Osteoblast (primary cell): Measurements from ENCODE around the gene PRRX1. TPM values are rescaled to one million over a fixed set of nuclear protein-coding genes. Genes with fewer than 3 reads are reported as not detected.

ENCODE experiments used
- DNase-seq: peaks from one replicate; pipeline ENCODE4 v3.0.0; 2011; ENCODE audit warnings: low spot score, mixed read lengths; ENCODE audit not compliant: insufficient read length; ENCODE audit errors: missing footprints
- H2AFZ ChIP-seq: 2 replicates; pipeline ENCODE4 v1.6.0; 2011; ENCODE audit warnings: mild to moderate bottlenecking, low read length
- H3K27ac ChIP-seq: 2 replicates; pipeline ENCODE4 v1.5.1; 2011; ENCODE audit warnings: mild to moderate bottlenecking, low read depth, low read length, moderate library complexity
- H3K27me3 ChIP-seq: 2 replicates; pipeline ENCODE4 v1.6.0; 2012; ENCODE audit warnings: mild to moderate bottlenecking, control low read depth, inconsistent platforms, low read length, moderate library complexity; ENCODE audit not compliant: insufficient read depth
- H3K36me3 ChIP-seq: 2 replicates; pipeline ENCODE4 v1.5.1; 2011; ENCODE audit warnings: mild to moderate bottlenecking, low read length, control low read depth, moderate library complexity; ENCODE audit not compliant: insufficient read depth
- H3K4me1 ChIP-seq: 2 replicates; pipeline ENCODE4 v1.5.1; 2011; ENCODE audit warnings: mild to moderate bottlenecking, low read length, control low read depth, moderate library complexity; ENCODE audit not compliant: insufficient read depth
- H3K4me2 ChIP-seq: 2 replicates; pipeline ENCODE4 v1.6.0; 2011; ENCODE audit warnings: mild to moderate bottlenecking, low read length; ENCODE audit not compliant: insufficient read depth
- H3K4me3 ChIP-seq: fragments of 200-600 bp; sonication (generic); 3 replicates; pipeline ENCODE4 v1.5.1; 2012; ENCODE audit warnings: mild to moderate bottlenecking, low read length, inconsistent platforms; ENCODE audit not compliant: insufficient read depth
- H3K79me2 ChIP-seq: 2 replicates; pipeline ENCODE4 v1.6.0; 2012; ENCODE audit warnings: mild to moderate bottlenecking, low read length, control low read depth, inconsistent platforms; ENCODE audit not compliant: insufficient read depth
- H3K9me3 ChIP-seq: 2 replicates; pipeline ENCODE4 v1.5.1; 2011; ENCODE audit warnings: low read depth, low read length, control low read depth
- H4K20me1 ChIP-seq: 2 replicates; pipeline ENCODE4 v1.6.0; 2012; ENCODE audit warnings: mild to moderate bottlenecking, low read length, control low read depth; ENCODE audit not compliant: insufficient read depth
- total RNA-seq: library from RNA; depleted of rRNA; stranded (reverse); fragments of >200 nt; gene quantifications from 2 replicates; pipeline ENCODE4 v1.2.3, GENCODE V29; 2012
- TF ChIP-seq, protein P1 (sequence below): IDR thresholded peaks from 2 replicates; pipeline ENCODE4 v1.5.1; 2011; ENCODE audit warnings: mild to moderate bottlenecking, low read depth, low read length, moderate library complexity; ENCODE audit errors: extremely low read depth

PRRX1 gene
- total RNA-seq, 1 donor: 307 TPM

DNA sequence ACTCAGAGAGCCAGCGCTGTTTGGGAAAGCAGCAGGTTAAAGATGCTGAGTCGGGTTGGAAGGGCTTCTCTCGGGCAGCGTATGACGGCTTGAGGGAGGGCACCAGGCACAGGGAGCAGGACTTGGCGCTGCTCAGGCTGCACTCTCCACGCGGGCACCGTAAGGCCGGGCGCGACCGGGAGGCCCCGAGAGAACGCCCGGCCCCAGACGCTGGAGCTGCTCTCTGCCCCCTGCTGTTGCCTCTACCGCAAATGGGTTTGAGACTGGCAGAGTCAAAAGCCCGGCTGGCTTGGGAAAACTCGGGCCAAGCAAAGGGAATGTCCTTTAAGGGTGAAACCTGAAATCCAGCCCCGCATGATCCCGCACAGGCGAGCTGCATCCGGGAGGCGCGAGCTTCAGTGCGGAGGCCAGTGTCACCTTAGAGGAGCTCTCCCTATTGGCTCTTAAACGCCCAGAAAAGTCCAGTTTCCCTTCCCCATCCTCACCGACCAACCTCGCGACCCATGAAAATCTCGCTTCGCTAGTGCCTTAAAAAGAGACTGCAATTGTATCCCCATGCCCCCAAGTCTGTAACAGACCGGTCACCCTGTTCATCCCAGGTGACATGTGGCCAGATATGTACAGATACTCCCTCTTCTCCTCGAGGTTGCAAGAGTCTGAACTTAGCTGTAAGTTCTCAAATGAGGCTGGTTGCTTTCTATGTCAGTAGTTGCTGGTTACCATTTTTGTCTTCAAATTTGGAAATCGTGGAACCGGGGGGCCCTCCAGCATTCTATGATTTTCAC lies 1.1 kb downstream of the PRRX1 start:
- Histone ChIP-seq H3K4me2 (peak overlapping the region; percentile 98), H3K36me3 (peaks cover 20% of the 10 kb centered on the region), H3K27me3 (no peaks in the 10 kb centered on the region), H2AFZ (peak overlapping the region; percentile 84), H3K27ac (peak overlapping the region; percentile 88), H3K4me1 (peaks cover 34% of the 10 kb centered on the region), H3K79me2 (peaks cover 67% of the 10 kb centered on the region), H3K4me3 (peak overlapping the region; percentile 100), H4K20me1 (no peaks in the 10 kb centered on the region), H3K9me3 (no peaks in the 10 kb centered on the region)
- DNase-seq: peak; percentile 89
- TF ChIP-seq, protein P1, sequence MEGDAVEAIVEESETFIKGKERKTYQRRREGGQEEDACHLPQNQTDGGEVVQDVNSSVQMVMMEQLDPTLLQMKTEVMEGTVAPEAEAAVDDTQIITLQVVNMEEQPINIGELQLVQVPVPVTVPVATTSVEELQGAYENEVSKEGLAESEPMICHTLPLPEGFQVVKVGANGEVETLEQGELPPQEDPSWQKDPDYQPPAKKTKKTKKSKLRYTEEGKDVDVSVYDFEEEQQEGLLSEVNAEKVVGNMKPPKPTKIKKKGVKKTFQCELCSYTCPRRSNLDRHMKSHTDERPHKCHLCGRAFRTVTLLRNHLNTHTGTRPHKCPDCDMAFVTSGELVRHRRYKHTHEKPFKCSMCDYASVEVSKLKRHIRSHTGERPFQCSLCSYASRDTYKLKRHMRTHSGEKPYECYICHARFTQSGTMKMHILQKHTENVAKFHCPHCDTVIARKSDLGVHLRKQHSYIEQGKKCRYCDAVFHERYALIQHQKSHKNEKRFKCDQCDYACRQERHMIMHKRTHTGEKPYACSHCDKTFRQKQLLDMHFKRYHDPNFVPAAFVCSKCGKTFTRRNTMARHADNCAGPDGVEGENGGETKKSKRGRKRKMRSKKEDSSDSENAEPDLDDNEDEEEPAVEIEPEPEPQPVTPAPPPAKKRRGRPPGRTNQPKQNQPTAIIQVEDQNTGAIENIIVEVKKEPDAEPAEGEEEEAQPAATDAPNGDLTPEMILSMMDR: peak; percentile 29

DNA sequence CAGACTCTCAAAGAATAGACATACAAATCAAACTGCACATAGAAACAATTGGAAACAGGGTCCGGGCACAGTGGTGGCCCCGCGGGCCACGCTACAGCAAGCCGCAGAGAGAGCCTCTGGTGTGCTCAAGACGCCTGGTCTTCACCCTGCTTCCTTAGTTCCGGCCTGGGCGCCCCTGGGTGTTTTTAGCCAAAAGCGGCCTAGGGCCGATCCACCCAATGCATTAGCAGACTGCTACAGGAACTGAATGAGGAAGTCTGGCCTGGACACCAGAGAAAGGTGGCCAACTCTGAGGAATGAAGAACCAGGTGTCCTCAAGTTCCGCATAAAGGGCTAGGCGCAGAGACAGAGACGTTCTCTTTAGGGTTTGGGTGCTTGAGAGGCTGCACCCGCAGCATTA lies 1.7 kb downstream of the PRRX1 start:
- TF ChIP-seq, protein P1: no peak
- Histone ChIP-seq H3K79me2 (peaks cover 73% of the 10 kb centered on the region), H3K36me3 (peaks cover 20% of the 10 kb centered on the region), H2AFZ (peak overlapping the region; percentile 84), H3K4me1 (peaks cover 40% of the 10 kb centered on the region), H3K9me3 (no peaks in the 10 kb centered on the region), H3K4me3 (peak overlapping the region; percentile 100), H3K27me3 (no peaks in the 10 kb centered on the region), H3K4me2 (peak overlapping the region; percentile 98), H4K20me1 (no peaks in the 10 kb centered on the region), H3K27ac (peak overlapping the region; percentile 88)
- no peak for DNase-seq

GRCh38 chr1:170666541-170667254 lies 2.8 kb downstream of the PRRX1 start:
- Histone ChIP-seq H3K27me3 (no peaks in the 10 kb centered on the region), H3K4me3 (peak overlapping the region; percentile 28), H3K9me3 (no peaks in the 10 kb centered on the region), H3K79me2 (peaks cover 84% of the 10 kb centered on the region), H3K4me1 (peaks cover 48% of the 10 kb centered on the region), H3K36me3 (peaks cover 23% of the 10 kb centered on the region), H2AFZ (no peak overlapping the region), H3K4me2 (peak overlapping the region; percentile 98), H3K27ac (peak overlapping the region; percentile 94), H4K20me1 (no peaks in the 10 kb centered on the region)
- DNase-seq: no peak
- TF ChIP-seq, protein P1: no peak
